GM19239 (cell line): ENCODE results near the gene GIGYF1.

Source experiments
- DNase-seq: peaks from one replicate; pipeline ENCODE4 v3.0.0; 2011; ENCODE audit warnings: low spot score; ENCODE audit not compliant: insufficient read length
- FAIRE-seq: peaks from 2 replicates; lab custom pipeline; 2011; peaks lifted over from hg19 to GRCh38; lab: Jason Lieb, UNC

The GIGYF1 gene

GRCh38 chr7:100641860-100642533, 52.1 kb downstream of the GIGYF1 start:
- DNase-seq (no peak), FAIRE-seq (no peak)

- DNase-seq (no peak), FAIRE-seq (no peak)
Observed at GRCh38 chr7:100641463-100641859, 52.6 kb downstream of the GIGYF1 start, which contains the start of gene TFR2. Gene TFR2, minus strand, starts transcription at chr7:100641552. Its CDS starts 43 bp downstream, at chr7:100641509.

- DNase-seq, result no peak
- no peak for FAIRE-seq
Observed at GRCh38 chr7:100640517-100641440, 53.3 kb downstream of the GIGYF1 start.

GRCh38 chr7:100639995-100640516, 54.0 kb downstream of the GIGYF1 start:
- DNase-seq, result no peak

GRCh38 chr7:100632951-100633717, 60.9 kb downstream of the GIGYF1 start:
- DNase-seq, result peak; percentile 67

More at GRCh38 chr7:100639995-100640516, 54.0 kb downstream of the GIGYF1 start:
- FAIRE-seq, result no peak

GRCh38 chr7:100630066-100630465, 64.0 kb downstream of the GIGYF1 start:
- FAIRE-seq (no peak), DNase-seq (no peak)

More at GRCh38 chr7:100632951-100633717, 60.9 kb downstream of the GIGYF1 start:
- FAIRE-seq, result no peak
